HCT116 (cell line): ENCODE results near the gene TACC3. TPM values are rescaled to one million over a fixed set of nuclear protein-coding genes. Genes with fewer than 3 reads are reported as not detected.

Experiments
- ATAC-seq: fragments of 200-7000 bp; cut with Tn5 transposase; 2 replicates; pipeline ENCODE4 v1.9.1; 2020; ENCODE audit warnings: mild to moderate bottlenecking, moderate library complexity
- BruUV-seq: library from RNA; stranded (reverse); fragments of 400-500 nt; replicated peaks from 2 replicates; lab custom pipeline; 2021; lab: Mats Ljungman, UMichigan
- CTCF ChIA-PET: fragments of 300-600 bp; sonication (Branson Sonifier 250); formaldehyde crosslinking; loops from one replicate; lab custom pipeline; 2021; ENCODE audit warnings: antibody characterized with exemption; lab: Charles Lee
- POLR2A ChIA-PET: fragments of 300-600, 350-600 bp; sonication (Branson Sonifier 250); formaldehyde crosslinking; loops from one replicate; lab custom pipeline; 2021; ENCODE audit warnings: antibody characterized with exemption; lab: Charles Lee
- RAD21 ChIA-PET, 2 experiments: fragments of 300-600 bp; sonication (Branson Sonifier 250); formaldehyde crosslinking; loops; one replicate each; lab custom pipeline; 2023; ENCODE audit warnings: low total read pairs in 2 of 2; ENCODE audit not compliant: uncharacterized antibody in 2 of 2, unreplicated experiment in 2 of 2, low non-redundant PET in 1 of 2; lab: Charles Lee
- DNase-seq: peaks from one replicate; pipeline ENCODE4 v3.0.0-alpha.2; 2010; ENCODE audit warnings: low read depth, low spot score
- H2AFZ ChIP-seq: fragments of 200-600 bp; shearing (Covaris generic), sonication (generic); 2 replicates; pipeline ENCODE4 v1.6.1; 2017; ENCODE audit warnings: low read depth, mixed run types, mixed read lengths, antibody characterized with exemption, low read length; ENCODE audit not compliant: poor library complexity, severe bottlenecking
- H3K27ac ChIP-seq: 2 replicates; pipeline ENCODE4 v1.5.1; 2012; ENCODE audit warnings: low read depth, low read length
- H3K27me3 ChIP-seq: fragments of 200-600 bp; sonication (generic); 2 replicates; pipeline ENCODE4 v1.6.1; 2016; ENCODE audit warnings: mixed run types, low read length, mixed read lengths; ENCODE audit not compliant: insufficient read depth
- H3K36me3 ChIP-seq, 2 experiments: fragments of 200-500 bp in 1 of 2; fragments of 200-600 bp in 1 of 2; sonication (Bioruptor generic) in 1 of 2; sonication (generic) in 1 of 2; 2 replicates each; pipeline versions ENCODE4 v1.5.1 to v1.6.1; 2014 to 2016; ENCODE audit warnings: low read length in 2 of 2, inconsistent platforms in 1 of 2, mixed read lengths in 1 of 2, mixed run types in 1 of 2; ENCODE audit not compliant: insufficient read depth in 2 of 2, control insufficient read depth in 1 of 2
- H3K4me1 ChIP-seq, 2 experiments: fragments of 200-600 bp in 1 of 2; sonication (generic) in 1 of 2; 2 replicates each; pipeline versions ENCODE4 v1.5.1 to v1.6.1; 2012 to 2017; ENCODE audit warnings: low read length in 2 of 2, inconsistent platforms in 1 of 2, mild to moderate bottlenecking in 1 of 2, mixed read lengths in 1 of 2, mixed run types in 1 of 2, moderate library complexity in 1 of 2; ENCODE audit not compliant: insufficient read depth in 2 of 2, control insufficient read depth in 1 of 2
- H3K4me2 ChIP-seq: fragments of 200-600 bp; sonication (generic); 2 replicates; pipeline ENCODE4 v1.6.1; 2017; ENCODE audit warnings: mixed run types, low read length, mixed read lengths
- H3K4me3 ChIP-seq, 2 experiments: fragments of 200-600 bp in 1 of 2; sonication (generic) in 1 of 2; replicated peaks in 1 of 2; 2 replicates each; pipeline ENCODE4 v1.5.1; 2011 to 2016; ENCODE audit warnings: low read length in 2 of 2, control low read depth in 1 of 2, low read depth in 1 of 2, mild to moderate bottlenecking in 1 of 2, mixed read lengths in 1 of 2, mixed run types in 1 of 2
- H3K79me2 ChIP-seq: fragments of 200-600 bp; sonication (generic); 2 replicates; pipeline ENCODE4 v1.6.1; 2017; ENCODE audit warnings: mild to moderate bottlenecking, mixed run types, low read length, moderate library complexity, mixed read lengths; ENCODE audit not compliant: insufficient read depth
- H3K9ac ChIP-seq: fragments of 200-600 bp; sonication (generic); 2 replicates; pipeline ENCODE4 v1.6.1; 2016; ENCODE audit warnings: low read length, mixed read lengths
- H3K9me2 ChIP-seq: fragments of 200-600 bp; sonication (generic), shearing (Covaris generic); 2 replicates; pipeline ENCODE4 v1.6.1; 2017; ENCODE audit warnings: mixed run types, mild to moderate bottlenecking, moderate library complexity; ENCODE audit not compliant: insufficient read depth
- H3K9me3 ChIP-seq, 2 experiments: fragments of 200-500 bp in 1 of 2; fragments of 200-600 bp in 1 of 2; sonication (Bioruptor generic) in 1 of 2; sonication (generic) in 1 of 2; 2 replicates each; pipeline ENCODE4 v1.6.1; 2014 to 2017; ENCODE audit warnings: low read length in 2 of 2, mixed read lengths in 2 of 2, inconsistent platforms in 1 of 2, low read depth in 1 of 2, mild to moderate bottlenecking in 1 of 2, mixed run types in 1 of 2, moderate library complexity in 1 of 2; ENCODE audit not compliant: control insufficient read depth in 1 of 2, insufficient read depth in 1 of 2
- H4K20me1 ChIP-seq: fragments of 200-600 bp; sonication (generic), shearing (Covaris generic); 2 replicates; pipeline ENCODE4 v1.6.1; 2017; ENCODE audit warnings: mixed run types, mild to moderate bottlenecking, moderate library complexity; ENCODE audit not compliant: insufficient read depth
- CBX3 ChIP-seq: IDR thresholded peaks from 2 replicates; pipeline ENCODE4 v1.6.1; 2012; ENCODE audit warnings: low read depth
- CEBPB ChIP-seq: IDR thresholded peaks from 2 replicates; pipeline ENCODE4 v1.6.1; 2012; ENCODE audit warnings: low read depth
- EGR1 ChIP-seq: IDR thresholded peaks from 2 replicates; pipeline ENCODE4 v1.6.1; 2012; ENCODE audit warnings: low read depth
- FOSL1 ChIP-seq: IDR thresholded peaks from 2 replicates; pipeline ENCODE4 v1.6.1; 2012; ENCODE audit warnings: low read depth
- POLR2A ChIP-seq: IDR thresholded peaks from 2 replicates; pipeline ENCODE4 v1.7.0; 2011; ENCODE audit warnings: borderline replicate concordance; ENCODE audit not compliant: insufficient read depth, insufficient read length; ENCODE audit errors: extremely low read depth
- POLR2AphosphoS5 ChIP-seq: IDR thresholded peaks from 2 replicates; pipeline ENCODE4 v1.6.1; 2011; ENCODE audit warnings: mild to moderate bottlenecking, low read depth, low read length, moderate library complexity
- SIN3A ChIP-seq: IDR thresholded peaks from 2 replicates; pipeline ENCODE4 v1.6.1; 2012; ENCODE audit warnings: low read depth
- YY1 ChIP-seq: IDR thresholded peaks from 2 replicates; pipeline ENCODE4 v1.6.1; 2011; ENCODE audit warnings: low read length, low read depth, moderate library complexity, mild to moderate bottlenecking; ENCODE audit not compliant: insufficient replicate concordance; ENCODE audit errors: extremely low read depth
- ZNF274 ChIP-seq: fragments of 200-500 bp; sonication (Bioruptor generic); IDR thresholded peaks from 2 replicates; pipeline ENCODE4 v1.6.1; 2014; ENCODE audit warnings: mild to moderate bottlenecking, low read depth, low read length, inconsistent platforms
- intact Hi-C: fragments of 100-400 bp; cut with micrococcal nuclease; formaldehyde crosslinking; loops from 2 replicates; pipeline ENCODE4 v1.10.0; 2022
- total RNA-seq: library from RNA; stranded (reverse); gene quantifications from one replicate; pipeline ENCODE4 v1.2.1, GENCODE V29; 2021; ENCODE audit not compliant: unreplicated experiment
- TF ChIP-seq, protein P1 (sequence below): IDR thresholded peaks from 2 replicates; pipeline ENCODE4 v1.6.1; 2012; ENCODE audit warnings: low read depth
- TF ChIP-seq, protein P2 (sequence below): IDR thresholded peaks from 2 replicates; pipeline ENCODE4 v1.6.1; 2012
- TF ChIP-seq, protein P3 (sequence below), 3 experiments: fragments of 200-600 bp in 1 of 3; sonication (generic) in 1 of 3; IDR thresholded peaks in 2 of 3; conservative IDR thresholded peaks in 1 of 3; 2 replicates each; pipeline ENCODE4 v1.5.1; 2012 to 2017; ENCODE audit warnings: low read depth in 2 of 3, low read length in 2 of 3, antibody characterized with exemption in 1 of 3, borderline replicate concordance in 1 of 3, control low read depth in 1 of 3, mild to moderate bottlenecking in 1 of 3, mixed read lengths in 1 of 3, mixed run types in 1 of 3, moderate library complexity in 1 of 3; ENCODE audit not compliant: insufficient read depth in 1 of 3

The TACC3 gene
- total RNA-seq, 1 experiment from 2014 or later = 106 TPM

DNA sequence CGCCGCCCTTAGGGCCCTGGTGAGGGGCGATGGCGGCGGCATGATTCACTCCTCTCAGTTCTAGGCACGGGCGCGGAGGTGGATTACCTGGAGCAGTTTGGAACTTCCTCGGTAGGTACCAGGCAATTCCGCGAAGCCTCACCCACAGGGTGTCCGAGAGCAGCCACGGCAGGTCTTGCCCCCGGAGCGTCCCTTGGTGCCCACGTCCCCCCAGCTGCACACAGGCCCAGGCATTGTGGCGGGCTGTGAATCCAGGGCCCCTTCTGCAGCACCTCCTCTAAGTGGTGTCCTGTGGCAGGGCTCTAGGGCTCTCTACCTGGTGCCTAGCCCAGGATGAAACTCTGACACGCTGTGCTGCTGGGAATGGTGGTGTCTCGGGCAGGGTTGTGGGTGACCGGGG, 13.9 kb downstream of the TACC3 start:
- H3K27me3 ChIP-seq = no peaks in the 10 kb centered on the region
- H3K36me3 ChIP-seq = peaks cover 47 to 90% of the 10 kb centered on the region in 2 experiments
- no peaks in the 10 kb centered on the region for H3K4me1 ChIP-seq
- no TSS peak for BruUV-seq
- no peak overlapping the region for H3K9ac ChIP-seq
- H4K20me1 ChIP-seq = no peaks in the 10 kb centered on the region
- RAD21 ChIA-PET = no interaction called here
- ATAC-seq (no peak), DNase-seq (no peak)
- peaks cover 18 to 20% of the 10 kb centered on the region in 2 experiments; a peak in 2 of 4 replicates for H3K9me3 ChIP-seq
- POLR2A ChIA-PET = no interaction called here
- TF ChIP-seq FOSL1 (no peak), CEBPB (no peak), SIN3A (no peak), CBX3 (no peak), POLR2A (no peak), ZNF274 (no peak), POLR2AphosphoS5 (no peak), EGR1 (no peak), YY1 (no peak)
- TF ChIP-seq, protein P1, sequence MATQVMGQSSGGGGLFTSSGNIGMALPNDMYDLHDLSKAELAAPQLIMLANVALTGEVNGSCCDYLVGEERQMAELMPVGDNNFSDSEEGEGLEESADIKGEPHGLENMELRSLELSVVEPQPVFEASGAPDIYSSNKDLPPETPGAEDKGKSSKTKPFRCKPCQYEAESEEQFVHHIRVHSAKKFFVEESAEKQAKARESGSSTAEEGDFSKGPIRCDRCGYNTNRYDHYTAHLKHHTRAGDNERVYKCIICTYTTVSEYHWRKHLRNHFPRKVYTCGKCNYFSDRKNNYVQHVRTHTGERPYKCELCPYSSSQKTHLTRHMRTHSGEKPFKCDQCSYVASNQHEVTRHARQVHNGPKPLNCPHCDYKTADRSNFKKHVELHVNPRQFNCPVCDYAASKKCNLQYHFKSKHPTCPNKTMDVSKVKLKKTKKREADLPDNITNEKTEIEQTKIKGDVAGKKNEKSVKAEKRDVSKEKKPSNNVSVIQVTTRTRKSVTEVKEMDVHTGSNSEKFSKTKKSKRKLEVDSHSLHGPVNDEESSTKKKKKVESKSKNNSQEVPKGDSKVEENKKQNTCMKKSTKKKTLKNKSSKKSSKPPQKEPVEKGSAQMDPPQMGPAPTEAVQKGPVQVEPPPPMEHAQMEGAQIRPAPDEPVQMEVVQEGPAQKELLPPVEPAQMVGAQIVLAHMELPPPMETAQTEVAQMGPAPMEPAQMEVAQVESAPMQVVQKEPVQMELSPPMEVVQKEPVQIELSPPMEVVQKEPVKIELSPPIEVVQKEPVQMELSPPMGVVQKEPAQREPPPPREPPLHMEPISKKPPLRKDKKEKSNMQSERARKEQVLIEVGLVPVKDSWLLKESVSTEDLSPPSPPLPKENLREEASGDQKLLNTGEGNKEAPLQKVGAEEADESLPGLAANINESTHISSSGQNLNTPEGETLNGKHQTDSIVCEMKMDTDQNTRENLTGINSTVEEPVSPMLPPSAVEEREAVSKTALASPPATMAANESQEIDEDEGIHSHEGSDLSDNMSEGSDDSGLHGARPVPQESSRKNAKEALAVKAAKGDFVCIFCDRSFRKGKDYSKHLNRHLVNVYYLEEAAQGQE = no peak
- TF ChIP-seq, protein P2, sequence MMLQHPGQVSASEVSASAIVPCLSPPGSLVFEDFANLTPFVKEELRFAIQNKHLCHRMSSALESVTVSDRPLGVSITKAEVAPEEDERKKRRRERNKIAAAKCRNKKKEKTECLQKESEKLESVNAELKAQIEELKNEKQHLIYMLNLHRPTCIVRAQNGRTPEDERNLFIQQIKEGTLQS = no peak
- TF ChIP-seq, protein P3, sequence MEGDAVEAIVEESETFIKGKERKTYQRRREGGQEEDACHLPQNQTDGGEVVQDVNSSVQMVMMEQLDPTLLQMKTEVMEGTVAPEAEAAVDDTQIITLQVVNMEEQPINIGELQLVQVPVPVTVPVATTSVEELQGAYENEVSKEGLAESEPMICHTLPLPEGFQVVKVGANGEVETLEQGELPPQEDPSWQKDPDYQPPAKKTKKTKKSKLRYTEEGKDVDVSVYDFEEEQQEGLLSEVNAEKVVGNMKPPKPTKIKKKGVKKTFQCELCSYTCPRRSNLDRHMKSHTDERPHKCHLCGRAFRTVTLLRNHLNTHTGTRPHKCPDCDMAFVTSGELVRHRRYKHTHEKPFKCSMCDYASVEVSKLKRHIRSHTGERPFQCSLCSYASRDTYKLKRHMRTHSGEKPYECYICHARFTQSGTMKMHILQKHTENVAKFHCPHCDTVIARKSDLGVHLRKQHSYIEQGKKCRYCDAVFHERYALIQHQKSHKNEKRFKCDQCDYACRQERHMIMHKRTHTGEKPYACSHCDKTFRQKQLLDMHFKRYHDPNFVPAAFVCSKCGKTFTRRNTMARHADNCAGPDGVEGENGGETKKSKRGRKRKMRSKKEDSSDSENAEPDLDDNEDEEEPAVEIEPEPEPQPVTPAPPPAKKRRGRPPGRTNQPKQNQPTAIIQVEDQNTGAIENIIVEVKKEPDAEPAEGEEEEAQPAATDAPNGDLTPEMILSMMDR (IDR thresholded peaks at IDR 0.05 in 2 of 3, conservative IDR thresholded peaks at IDR 0.05 in 1 of 3; ENCODE audit: borderline replicate concordance in 1 of 3, insufficient read depth in 1 of 3, low read depth in 2 of 3, low read length in 2 of 3) = no peak
- H2AFZ ChIP-seq = no peak overlapping the region
- no peak overlapping the region for H3K27ac ChIP-seq
- H3K79me2 ChIP-seq = peaks cover 41% of the 10 kb centered on the region
- no peak overlapping the region for H3K4me3 ChIP-seq
- no peak overlapping the region for H3K4me2 ChIP-seq
- intact Hi-C loops = no loop called here
- CTCF ChIA-PET = no interaction called here
- H3K9me2 ChIP-seq = no peaks in the 10 kb centered on the region
